SK-N-SH treated with all-trans-retinoic acid at 6 μM for 48 hours (cell line): ENCODE results near the gene DDT.
"Not testable (repeated sequence)": the region's sequence is repeated elsewhere in the genome, so short reads cannot be mapped to it uniquely, and the experiment has no call there.

Experiments
- ATAC-seq: fragments of 200-7000 bp; cut with Tn5 transposase; 3 replicates; pipeline ENCODE4 v1.9.1; 2020; ENCODE audit warnings: mild to moderate bottlenecking, moderate library complexity
- ARNTL ChIP-seq: fragments of 450-650 bp; formaldehyde crosslinking; IDR thresholded peaks from 2 replicates; pipeline ENCODE4 v1.5.0; 2020; ENCODE audit warnings: low read depth, mild to moderate bottlenecking, moderate library complexity, borderline replicate concordance
- BACH2 ChIP-seq: fragments of 250-450 bp; sonication (Bioruptor Pico); IDR thresholded peaks from 2 replicates; pipeline ENCODE4 v1.9.0; 2021; ENCODE audit warnings: mild to moderate bottlenecking, borderline replicate concordance
- CREB5 ChIP-seq: fragments of 250-450 bp; sonication (Bioruptor Pico); IDR thresholded peaks from 2 replicates; pipeline ENCODE4 v1.5.1; 2020; ENCODE audit warnings: low read depth, mild to moderate bottlenecking, moderate library complexity
- CSDC2 ChIP-seq: fragments of 250-450 bp; sonication (Bioruptor Pico); IDR thresholded peaks from 2 replicates; pipeline ENCODE4 v1.5.0; 2020; ENCODE audit warnings: mild to moderate bottlenecking, moderate library complexity
- ESRRG ChIP-seq: fragments of 250-450 bp; sonication (Bioruptor Pico); IDR thresholded peaks from 2 replicates; pipeline ENCODE4 v1.6.1; 2021; ENCODE audit warnings: mild to moderate bottlenecking
- ISL1 ChIP-seq: fragments of 250-450 bp; sonication (Bioruptor Pico); IDR thresholded peaks from 2 replicates; pipeline ENCODE4 v2.1.2; 2022; ENCODE audit warnings: mild to moderate bottlenecking, moderate library complexity
- OSR1 ChIP-seq: fragments of 250-450 bp; sonication (Bioruptor Pico); IDR thresholded peaks from 2 replicates; pipeline ENCODE4 v1.8.0; 2022; ENCODE audit warnings: moderate library complexity, mild to moderate bottlenecking, inconsistent platforms
- POU6F1 ChIP-seq: fragments of 250-450 bp; sonication (Bioruptor Pico); IDR thresholded peaks from 2 replicates; pipeline ENCODE4 v1.8.0; 2021; ENCODE audit warnings: low read depth, mild to moderate bottlenecking, moderate library complexity, borderline replicate concordance
- PPARA ChIP-seq: fragments of 250-450 bp; sonication (Bioruptor Pico); IDR thresholded peaks from 2 replicates; pipeline ENCODE4 v1.5.0; 2020; ENCODE audit warnings: mild to moderate bottlenecking, borderline replicate concordance
- SNAI2 ChIP-seq: fragments of 250-450 bp; sonication (Bioruptor Pico); IDR thresholded peaks from 2 replicates; pipeline ENCODE4 v1.5.0; 2020; ENCODE audit warnings: mild to moderate bottlenecking, moderate library complexity
- TCF4 ChIP-seq: fragments of 250-450 bp; sonication (Bioruptor Pico); IDR thresholded peaks from 2 replicates; pipeline ENCODE4 v1.8.0; 2021; ENCODE audit warnings: mild to moderate bottlenecking, moderate library complexity, borderline replicate concordance
- TOX ChIP-seq: fragments of 250-450 bp; sonication (Bioruptor Pico); IDR thresholded peaks from 2 replicates; pipeline ENCODE4 v1.8.0; 2021; ENCODE audit warnings: mild to moderate bottlenecking, moderate library complexity, borderline replicate concordance
- ZFP3 ChIP-seq: fragments of 250-450 bp; sonication (Bioruptor Pico); IDR thresholded peaks from 2 replicates; pipeline ENCODE4 v1.5.0; 2020; ENCODE audit warnings: mild to moderate bottlenecking, moderate library complexity
- ZNF565 ChIP-seq: fragments of 450-650 bp; formaldehyde crosslinking; conservative IDR thresholded peaks from 2 replicates; pipeline ENCODE4 v1.5.0; 2020; ENCODE audit warnings: low read depth, mild to moderate bottlenecking, moderate library complexity
- ZNF70 ChIP-seq: fragments of 450-650 bp; formaldehyde crosslinking; IDR thresholded peaks from 2 replicates; pipeline ENCODE4 v1.5.0; 2020; ENCODE audit warnings: mild to moderate bottlenecking, moderate library complexity
- ZNF8 ChIP-seq: fragments of 450-650 bp; formaldehyde crosslinking; IDR thresholded peaks from 2 replicates; pipeline ENCODE4 v1.5.0; 2020; ENCODE audit warnings: mild to moderate bottlenecking, moderate library complexity
- TF ChIP-seq, protein P1 (sequence below): fragments of 250-450 bp; sonication (Bioruptor Pico); IDR thresholded peaks from 2 replicates; pipeline ENCODE4 v1.5.0; 2020; ENCODE audit warnings: mild to moderate bottlenecking, moderate library complexity
- TF ChIP-seq, protein P2 (sequence below): fragments of 250-450 bp; sonication (Bioruptor Pico); IDR thresholded peaks from 2 replicates; pipeline ENCODE4 v1.8.0; 2020; ENCODE audit warnings: mild to moderate bottlenecking, moderate library complexity, borderline replicate concordance
- TF ChIP-seq, protein P3 (sequence below): fragments of 250-450 bp; sonication (Bioruptor Pico); IDR thresholded peaks from 2 replicates; pipeline ENCODE4 v1.5.1; 2021; ENCODE audit warnings: mild to moderate bottlenecking, moderate library complexity

The DDT gene

GRCh38 chr22:24002272-24002671 is 28.0 kb upstream of the DDT start:
- no peak for ATAC-seq
- no peak for TF ChIP-seq ZNF565 (CRISPR knock-in tag)
- no peak for TF ChIP-seq TCF4 (CRISPR knock-in tag)
- no peak for TF ChIP-seq PPARA (CRISPR knock-in tag)
- TF ChIP-seq, protein P1, sequence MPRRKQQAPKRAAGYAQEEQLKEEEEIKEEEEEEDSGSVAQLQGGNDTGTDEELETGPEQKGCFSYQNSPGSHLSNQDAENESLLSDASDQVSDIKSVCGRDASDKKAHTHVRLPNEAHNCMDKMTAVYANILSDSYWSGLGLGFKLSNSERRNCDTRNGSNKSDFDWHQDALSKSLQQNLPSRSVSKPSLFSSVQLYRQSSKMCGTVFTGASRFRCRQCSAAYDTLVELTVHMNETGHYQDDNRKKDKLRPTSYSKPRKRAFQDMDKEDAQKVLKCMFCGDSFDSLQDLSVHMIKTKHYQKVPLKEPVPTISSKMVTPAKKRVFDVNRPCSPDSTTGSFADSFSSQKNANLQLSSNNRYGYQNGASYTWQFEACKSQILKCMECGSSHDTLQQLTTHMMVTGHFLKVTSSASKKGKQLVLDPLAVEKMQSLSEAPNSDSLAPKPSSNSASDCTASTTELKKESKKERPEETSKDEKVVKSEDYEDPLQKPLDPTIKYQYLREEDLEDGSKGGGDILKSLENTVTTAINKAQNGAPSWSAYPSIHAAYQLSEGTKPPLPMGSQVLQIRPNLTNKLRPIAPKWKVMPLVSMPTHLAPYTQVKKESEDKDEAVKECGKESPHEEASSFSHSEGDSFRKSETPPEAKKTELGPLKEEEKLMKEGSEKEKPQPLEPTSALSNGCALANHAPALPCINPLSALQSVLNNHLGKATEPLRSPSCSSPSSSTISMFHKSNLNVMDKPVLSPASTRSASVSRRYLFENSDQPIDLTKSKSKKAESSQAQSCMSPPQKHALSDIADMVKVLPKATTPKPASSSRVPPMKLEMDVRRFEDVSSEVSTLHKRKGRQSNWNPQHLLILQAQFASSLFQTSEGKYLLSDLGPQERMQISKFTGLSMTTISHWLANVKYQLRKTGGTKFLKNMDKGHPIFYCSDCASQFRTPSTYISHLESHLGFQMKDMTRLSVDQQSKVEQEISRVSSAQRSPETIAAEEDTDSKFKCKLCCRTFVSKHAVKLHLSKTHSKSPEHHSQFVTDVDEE (CRISPR knock-in tag) = no peak
- TF ChIP-seq ISL1 (CRISPR knock-in tag) = no peak
- TF ChIP-seq POU6F1 = no peak
- no peak for TF ChIP-seq ESRRG
- no peak for TF ChIP-seq BACH2 (CRISPR knock-in tag)
- TF ChIP-seq, protein P2, sequence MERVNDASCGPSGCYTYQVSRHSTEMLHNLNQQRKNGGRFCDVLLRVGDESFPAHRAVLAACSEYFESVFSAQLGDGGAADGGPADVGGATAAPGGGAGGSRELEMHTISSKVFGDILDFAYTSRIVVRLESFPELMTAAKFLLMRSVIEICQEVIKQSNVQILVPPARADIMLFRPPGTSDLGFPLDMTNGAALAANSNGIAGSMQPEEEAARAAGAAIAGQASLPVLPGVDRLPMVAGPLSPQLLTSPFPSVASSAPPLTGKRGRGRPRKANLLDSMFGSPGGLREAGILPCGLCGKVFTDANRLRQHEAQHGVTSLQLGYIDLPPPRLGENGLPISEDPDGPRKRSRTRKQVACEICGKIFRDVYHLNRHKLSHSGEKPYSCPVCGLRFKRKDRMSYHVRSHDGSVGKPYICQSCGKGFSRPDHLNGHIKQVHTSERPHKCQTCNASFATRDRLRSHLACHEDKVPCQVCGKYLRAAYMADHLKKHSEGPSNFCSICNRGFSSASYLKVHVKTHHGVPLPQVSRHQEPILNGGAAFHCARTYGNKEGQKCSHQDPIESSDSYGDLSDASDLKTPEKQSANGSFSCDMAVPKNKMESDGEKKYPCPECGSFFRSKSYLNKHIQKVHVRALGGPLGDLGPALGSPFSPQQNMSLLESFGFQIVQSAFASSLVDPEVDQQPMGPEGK (CRISPR knock-in tag) = no peak
- TF ChIP-seq ARNTL (CRISPR knock-in tag) = no peak
- TF ChIP-seq TOX (CRISPR knock-in tag) = no peak
- no peak for TF ChIP-seq ZFP3 (CRISPR knock-in tag)
- no peak for TF ChIP-seq CREB5
- no peak for TF ChIP-seq CSDC2
- TF ChIP-seq ZNF8 (CRISPR knock-in tag) = no peak
- TF ChIP-seq, protein P3, sequence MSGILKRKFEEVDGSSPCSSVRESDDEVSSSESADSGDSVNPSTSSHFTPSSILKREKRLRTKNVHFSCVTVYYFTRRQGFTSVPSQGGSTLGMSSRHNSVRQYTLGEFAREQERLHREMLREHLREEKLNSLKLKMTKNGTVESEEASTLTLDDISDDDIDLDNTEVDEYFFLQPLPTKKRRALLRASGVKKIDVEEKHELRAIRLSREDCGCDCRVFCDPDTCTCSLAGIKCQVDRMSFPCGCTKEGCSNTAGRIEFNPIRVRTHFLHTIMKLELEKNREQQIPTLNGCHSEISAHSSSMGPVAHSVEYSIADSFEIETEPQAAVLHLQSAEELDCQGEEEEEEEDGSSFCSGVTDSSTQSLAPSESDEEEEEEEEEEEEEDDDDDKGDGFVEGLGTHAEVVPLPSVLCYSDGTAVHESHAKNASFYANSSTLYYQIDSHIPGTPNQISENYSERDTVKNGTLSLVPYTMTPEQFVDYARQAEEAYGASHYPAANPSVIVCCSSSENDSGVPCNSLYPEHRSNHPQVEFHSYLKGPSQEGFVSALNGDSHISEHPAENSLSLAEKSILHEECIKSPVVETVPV (CRISPR knock-in tag) = no peak
- TF ChIP-seq ZNF70 = no peak

DNA sequence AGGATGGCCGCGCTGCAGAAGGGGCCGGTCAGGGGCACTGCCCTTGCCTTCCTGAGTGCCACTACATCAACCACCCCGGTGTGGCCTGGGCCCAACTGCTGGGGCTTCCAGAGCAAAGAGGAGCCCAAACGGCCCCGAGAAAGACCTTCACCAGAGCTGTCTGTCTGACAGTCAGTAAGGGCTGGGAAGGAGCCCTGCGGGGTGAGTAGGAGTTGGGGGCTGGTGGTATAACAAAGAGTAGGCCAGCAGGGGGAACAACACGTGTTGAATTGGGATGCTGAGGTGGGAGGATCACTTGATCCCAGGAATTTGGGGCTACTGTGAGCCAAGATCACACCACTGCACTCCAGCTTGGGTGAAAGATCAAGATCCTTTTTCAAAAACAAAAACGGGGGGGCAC is 27.1 kb upstream of the DDT start:
- TF ChIP-seq ZFP3 (CRISPR knock-in tag) = peak; percentile 92
- no peak for TF ChIP-seq SNAI2 (CRISPR knock-in tag)
- ATAC-seq = no peak

GRCh38 chr22:23999779-24000178 is 25.5 kb upstream of the DDT start:
- not testable (repeated sequence) for ATAC-seq

DNA sequence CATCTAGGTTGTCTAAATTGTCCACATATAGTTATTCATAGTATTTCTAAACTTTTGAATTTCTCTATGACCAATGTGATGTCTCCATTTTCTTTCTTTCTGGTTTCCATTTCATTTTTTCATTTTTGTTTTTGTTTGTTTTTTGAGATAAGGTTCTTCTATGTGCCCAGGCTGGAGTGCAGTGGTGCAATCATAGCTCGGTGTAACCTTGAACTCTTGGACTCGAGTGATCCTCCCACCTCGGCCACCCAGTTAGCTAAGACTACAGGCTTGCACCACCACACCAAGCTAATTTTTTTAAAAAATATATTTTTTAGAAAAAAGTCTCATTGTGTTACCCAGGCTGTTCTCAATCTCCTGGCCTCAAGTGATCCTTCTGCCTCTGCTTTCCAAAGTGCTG is 22.9 kb upstream of the DDT start:
- ATAC-seq = no peak

GRCh38 chr22:23993581-23994177 is 19.4 kb upstream of the DDT start:
- not testable (repeated sequence) for ATAC-seq

More for the DNA sequence above, 22.9 kb upstream of the DDT start:
- no peak for TF ChIP-seq TCF4 (CRISPR knock-in tag)
- TF ChIP-seq, protein P3 (CRISPR knock-in tag) = no peak
- TF ChIP-seq, protein P1 (CRISPR knock-in tag) = no peak
- TF ChIP-seq OSR1 (CRISPR knock-in tag) = no peak

DNA sequence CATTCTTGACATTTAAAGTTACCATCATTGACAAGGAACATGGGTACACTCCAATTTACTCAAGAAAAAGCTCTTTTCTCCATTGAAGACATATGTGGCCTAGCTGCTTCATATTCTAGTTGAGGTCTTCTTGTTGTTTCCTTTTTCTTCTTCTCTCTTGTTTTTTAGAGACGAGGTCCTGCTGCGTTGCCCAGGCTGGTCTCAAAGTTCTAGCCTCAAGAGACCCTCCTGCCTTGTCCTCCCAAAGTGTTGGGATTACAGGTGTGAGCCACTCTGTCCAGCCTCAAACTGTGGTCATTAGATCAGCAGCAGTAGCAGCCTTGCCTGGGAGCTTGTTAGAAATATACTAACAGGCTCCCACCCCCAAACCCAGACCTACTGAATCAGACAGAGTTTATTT is 18.8 kb upstream of the DDT start:
- not testable (repeated sequence) for ATAC-seq
